K562 (cell line): ENCODE data around the gene SEC14L1. TPM values are rescaled to one million over a fixed set of nuclear protein-coding genes. Genes with fewer than 3 reads are reported as not detected.
A peak's percentile ranks its signal among the peaks of the same experiment; 100 is the strongest.

Experiments used
- BCOR ChIP-seq: fragments of 450-650 bp; IDR thresholded peaks from 2 replicates; pipeline ENCODE4 v1.6.1; 2016
- DIDO1 ChIP-seq: fragments of 450-650 bp; IDR thresholded peaks from 2 replicates; pipeline ENCODE4 v1.6.1; 2016; ENCODE audit warnings: low read depth, missing biosample characterization, missing genetic modification characterization
- HBP1 ChIP-seq: fragments of 450-650 bp; formaldehyde crosslinking; IDR thresholded peaks from 2 replicates; pipeline ENCODE4 v1.4.0; 2022; ENCODE audit warnings: missing genetic modification characterization
- HEY1 ChIP-seq: fragments of 250-450 bp; sonication (Bioruptor Pico); IDR thresholded peaks from 2 replicates; pipeline ENCODE4 v1.5.0; 2020; ENCODE audit warnings: mild to moderate bottlenecking, moderate library complexity, borderline replicate concordance
- HNRNPLL ChIP-seq: fragments of 200-400 bp; formaldehyde crosslinking; IDR thresholded peaks from 2 replicates; pipeline ENCODE4 v1.6.1; 2017; ENCODE audit warnings: low read length, low read depth, mild to moderate bottlenecking; ENCODE audit not compliant: poor library complexity, severe bottlenecking
- KAT2B ChIP-seq: IDR thresholded peaks from one replicate; pipeline ENCODE4 v1.6.1; 2012; ENCODE audit warnings: low read depth, mild to moderate bottlenecking, control low read depth, inconsistent platforms, low read length, moderate library complexity
- KLF16 ChIP-seq: IDR thresholded peaks from 2 replicates; pipeline ENCODE4 v1.6.1; 2016; ENCODE audit warnings: antibody characterized with exemption
- PHB ChIP-seq: fragments of 250-450 bp; sonication (Bioruptor Pico); IDR thresholded peaks from 2 replicates; pipeline ENCODE4 v1.5.0; 2021
- PHF20 ChIP-seq: fragments of 450-650 bp; IDR thresholded peaks from 2 replicates; pipeline ENCODE4 v1.6.1; 2018; ENCODE audit not compliant: partially characterized antibody
- RBM15 ChIP-seq: fragments of 200-400 bp; formaldehyde crosslinking; IDR thresholded peaks from 2 replicates; pipeline ENCODE4 v1.6.1; 2018; ENCODE audit warnings: mild to moderate bottlenecking, low read length, moderate library complexity; ENCODE audit not compliant: insufficient read depth
- SP1 ChIP-seq: sonication (generic); formaldehyde crosslinking; IDR thresholded peaks from 2 replicates; pipeline ENCODE4 v1.8.1; 2022; ENCODE audit warnings: mild to moderate bottlenecking, missing genetic modification reagents
- SPI1 ChIP-seq: IDR thresholded peaks from 2 replicates; pipeline ENCODE4 v1.6.1; 2011; ENCODE audit warnings: low read depth, low read length, control low read depth, borderline replicate concordance
- TCF15 ChIP-seq: fragments of 250-450 bp; sonication (Bioruptor Pico); IDR thresholded peaks from 2 replicates; pipeline ENCODE4 v1.8.0; 2022; ENCODE audit warnings: moderate library complexity, mild to moderate bottlenecking, inconsistent platforms
- TCF3 ChIP-seq: sonication (generic); formaldehyde crosslinking; IDR thresholded peaks from 2 replicates; pipeline ENCODE4 v1.4.0; 2020; ENCODE audit warnings: mild to moderate bottlenecking, missing genetic modification reagents
- TCF7 ChIP-seq: sonication (generic); IDR thresholded peaks from 2 replicates; pipeline ENCODE4 v1.6.1; 2016; ENCODE audit warnings: antibody characterized with exemption, borderline replicate concordance
- TSHZ1 ChIP-seq: fragments of 250-450 bp; sonication (Bioruptor Pico); IDR thresholded peaks from 2 replicates; pipeline ENCODE4 v1.4.0; 2020; ENCODE audit warnings: mild to moderate bottlenecking, moderate library complexity
- ZNF175 ChIP-seq: fragments of 200-800 bp; sonication (Bioruptor generic); IDR thresholded peaks from 2 replicates; pipeline ENCODE4 v1.6.1; 2016; ENCODE audit warnings: low read depth, mild to moderate bottlenecking, missing genetic modification characterization, missing compliant biosample characterization
- ZNF324 ChIP-seq: fragments of 250-450 bp; sonication (Bioruptor Pico); IDR thresholded peaks from 2 replicates; pipeline ENCODE4 v1.4.0; 2020; ENCODE audit warnings: mild to moderate bottlenecking
- polyA plus RNA-seq, 8 experiments: library from polyadenylated mRNA; depleted of rRNA in 4 of 8; stranded (reverse) in 5 of 8; unstranded in 3 of 8; fragments of >200 nt; fragmentation: Nextera tagmentation in 2 of 8; fragmentation: Illumina TruSeq in 1 of 8; extraction: Ambion mirVana in 2 of 8; extraction: Trizol in 1 of 8; gene quantifications; 2 replicates each; pipeline versions ENCODE4 v1.2.1 to v1.2.3, GENCODE V29; 2011 to 2014; ENCODE audit warnings: inconsistent platforms in 1 of 8, missing spikeins in 1 of 8
- total RNA-seq, 7 experiments: library from RNA; depleted of rRNA in 6 of 7; stranded (reverse); fragments of >200 nt in 6 of 7; fragmentation: Illumina TruSeq in 2 of 7; extraction: Trizol in 2 of 7; gene quantifications; 2 replicates each; pipeline versions ENCODE4 v1.2.1 to v1.2.3, GENCODE V29; 2011 to 2021; ENCODE audit warnings: low replicate concordance in 1 of 7
- TF ChIP-seq, protein P1 (sequence below): fragments of 250-450 bp; sonication (Bioruptor Pico); IDR thresholded peaks from 2 replicates; pipeline ENCODE4 v1.8.0; 2022; ENCODE audit warnings: inconsistent platforms, mild to moderate bottlenecking, moderate library complexity, borderline replicate concordance
- TF ChIP-seq, protein P2 (sequence below): fragments of 250-450 bp; sonication (Bioruptor Pico); IDR thresholded peaks from 2 replicates; pipeline ENCODE4 v1.5.1; 2021; ENCODE audit warnings: mild to moderate bottlenecking

The SEC14L1 gene
- total and polyA plus RNA-seq, 9 of the 15 experiments (the other 6 are each of a cell fraction or from before 2014, with no cell fraction given), result 3.1 to 39.7 (median 15.2) TPM

DNA sequence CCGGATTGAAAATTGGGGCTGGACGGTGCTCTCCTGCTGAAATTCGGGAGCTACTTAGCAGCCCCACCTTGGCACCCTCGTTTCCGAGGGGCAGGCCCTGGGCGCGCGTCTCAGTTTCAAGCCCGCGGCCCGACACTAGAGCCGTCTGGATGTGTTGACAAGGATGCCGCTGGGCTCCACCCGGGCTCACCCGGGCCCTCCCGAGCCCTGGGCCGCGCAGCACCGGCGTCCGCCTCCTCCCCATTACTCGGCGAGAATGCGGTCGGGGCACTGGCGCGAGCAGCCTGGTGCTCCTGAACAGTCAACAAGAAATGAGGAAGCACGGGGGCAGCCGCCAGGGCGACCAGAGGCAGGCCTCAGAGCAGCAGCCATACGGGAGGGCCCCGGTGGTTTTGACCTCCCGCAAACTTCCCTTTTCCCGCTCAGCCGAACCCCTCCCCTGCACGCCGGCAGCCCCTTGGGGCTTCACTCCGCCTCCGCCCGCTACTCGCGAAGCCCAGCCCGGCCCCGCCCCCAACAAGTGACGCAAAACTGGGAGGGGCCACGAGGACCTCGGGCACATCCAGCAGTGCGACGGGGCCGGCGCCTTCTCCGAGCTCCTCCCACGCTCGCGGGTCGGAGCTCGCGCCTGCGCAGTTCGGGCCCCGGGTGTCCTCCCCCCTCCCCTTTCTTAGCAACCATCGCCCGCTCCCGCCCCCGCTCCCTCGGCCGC is 447 bp upstream of the SEC14L1 start (continued):
- TF ChIP-seq, protein P1, sequence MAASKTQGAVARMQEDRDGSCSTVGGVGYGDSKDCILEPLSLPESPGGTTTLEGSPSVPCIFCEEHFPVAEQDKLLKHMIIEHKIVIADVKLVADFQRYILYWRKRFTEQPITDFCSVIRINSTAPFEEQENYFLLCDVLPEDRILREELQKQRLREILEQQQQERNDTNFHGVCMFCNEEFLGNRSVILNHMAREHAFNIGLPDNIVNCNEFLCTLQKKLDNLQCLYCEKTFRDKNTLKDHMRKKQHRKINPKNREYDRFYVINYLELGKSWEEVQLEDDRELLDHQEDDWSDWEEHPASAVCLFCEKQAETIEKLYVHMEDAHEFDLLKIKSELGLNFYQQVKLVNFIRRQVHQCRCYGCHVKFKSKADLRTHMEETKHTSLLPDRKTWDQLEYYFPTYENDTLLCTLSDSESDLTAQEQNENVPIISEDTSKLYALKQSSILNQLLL (CRISPR knock-in tag), result no peak
- TF ChIP-seq SPI1 (peak; percentile 61; the same call in 1 of the 2 replicates), KLF16 (no peak), PHB (0 out of 2 replicates have a peak, but pooled peaks have one; percentile 11), HEY1 (no peak), TSHZ1 (CRISPR knock-in tag) (no peak), TCF3 (CRISPR knock-in tag) (peak; percentile 25; the same call in 1 of the 2 replicates), RBM15 (no peak), PHF20 (peak; percentile 74), KAT2B (no peak), SP1 (CRISPR knock-in tag) (peak; percentile 89), BCOR (peak; percentile 35; the same call in 1 of the 2 replicates), TCF15 (CRISPR knock-in tag) (no peak), ZNF324 (no peak), HNRNPLL (peak; percentile 65), HBP1 (CRISPR knock-in tag) (peak; percentile 30; the same call in 1 of the 2 replicates), DIDO1 (tag) (no peak), TCF7 (peak; percentile 25; the same call in 1 of the 2 replicates), ZNF175 (CRISPR knock-in tag) (no peak)
- TF ChIP-seq, protein P2, sequence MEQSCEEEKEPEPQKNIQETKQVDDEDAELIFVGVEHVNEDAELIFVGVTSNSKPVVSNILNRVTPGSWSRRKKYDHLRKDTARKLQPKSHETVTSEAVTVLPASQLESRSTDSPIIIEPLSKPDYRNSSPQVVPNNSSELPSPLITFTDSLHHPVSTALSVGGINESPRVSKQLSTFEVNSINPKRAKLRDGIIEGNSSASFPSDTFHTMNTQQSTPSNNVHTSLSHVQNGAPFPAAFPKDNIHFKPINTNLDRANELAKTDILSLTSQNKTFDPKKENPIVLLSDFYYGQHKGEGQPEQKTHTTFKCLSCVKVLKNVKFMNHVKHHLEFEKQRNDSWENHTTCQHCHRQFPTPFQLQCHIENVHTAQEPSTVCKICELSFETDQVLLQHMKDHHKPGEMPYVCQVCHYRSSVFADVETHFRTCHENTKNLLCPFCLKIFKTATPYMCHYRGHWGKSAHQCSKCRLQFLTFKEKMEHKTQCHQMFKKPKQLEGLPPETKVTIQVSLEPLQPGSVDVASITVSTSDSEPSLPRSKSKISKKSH, result no peak
